GM12892 (cell line): ENCODE data around the gene UBE3D. TPM values are rescaled to one million over a fixed set of nuclear protein-coding genes. Genes with fewer than 3 reads are reported as not detected.

Experiments
- DNase-seq: peaks from one replicate; pipeline ENCODE4 v3.0.0; 2011; ENCODE audit not compliant: insufficient read length
- FAIRE-seq: peaks from 2 replicates; lab custom pipeline; 2011; peaks lifted over from hg19 to GRCh38; lab: Jason Lieb, UNC
- POLR2A ChIP-seq: IDR thresholded peaks from 2 replicates; pipeline ENCODE4 v1.6.1; 2011; ENCODE audit warnings: low read depth, low read length, control low read depth
- POLR2AphosphoS5 ChIP-seq: IDR thresholded peaks from 2 replicates; pipeline ENCODE4 v1.6.1; 2011; ENCODE audit warnings: low read depth, low read length, control low read depth
- TAF1 ChIP-seq: IDR thresholded peaks from 2 replicates; pipeline ENCODE4 v1.6.1; 2011; ENCODE audit warnings: low read depth, mild to moderate bottlenecking, control low read depth, low read length, borderline replicate concordance
- polyA plus RNA-seq: library from polyadenylated mRNA; unstranded; fragments of >200 nt; gene quantifications from one replicate; pipeline ENCODE4 v1.2.1, GENCODE V29; 2012; ENCODE audit warnings: missing spikeins, inconsistent platforms; ENCODE audit not compliant: missing spikeins

The UBE3D gene, protein sequence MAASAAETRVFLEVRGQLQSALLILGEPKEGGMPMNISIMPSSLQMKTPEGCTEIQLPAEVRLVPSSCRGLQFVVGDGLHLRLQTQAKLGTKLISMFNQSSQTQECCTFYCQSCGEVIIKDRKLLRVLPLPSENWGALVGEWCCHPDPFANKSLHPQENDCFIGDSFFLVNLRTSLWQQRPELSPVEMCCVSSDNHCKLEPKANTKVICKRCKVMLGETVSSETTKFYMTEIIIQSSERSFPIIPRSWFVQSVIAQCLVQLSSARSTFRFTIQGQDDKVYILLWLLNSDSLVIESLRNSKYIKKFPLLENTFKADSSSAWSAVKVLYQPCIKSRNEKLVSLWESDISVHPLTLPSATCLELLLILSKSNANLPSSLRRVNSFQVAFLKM
- polyA plus RNA-seq, result 4.5 TPM

DNA sequence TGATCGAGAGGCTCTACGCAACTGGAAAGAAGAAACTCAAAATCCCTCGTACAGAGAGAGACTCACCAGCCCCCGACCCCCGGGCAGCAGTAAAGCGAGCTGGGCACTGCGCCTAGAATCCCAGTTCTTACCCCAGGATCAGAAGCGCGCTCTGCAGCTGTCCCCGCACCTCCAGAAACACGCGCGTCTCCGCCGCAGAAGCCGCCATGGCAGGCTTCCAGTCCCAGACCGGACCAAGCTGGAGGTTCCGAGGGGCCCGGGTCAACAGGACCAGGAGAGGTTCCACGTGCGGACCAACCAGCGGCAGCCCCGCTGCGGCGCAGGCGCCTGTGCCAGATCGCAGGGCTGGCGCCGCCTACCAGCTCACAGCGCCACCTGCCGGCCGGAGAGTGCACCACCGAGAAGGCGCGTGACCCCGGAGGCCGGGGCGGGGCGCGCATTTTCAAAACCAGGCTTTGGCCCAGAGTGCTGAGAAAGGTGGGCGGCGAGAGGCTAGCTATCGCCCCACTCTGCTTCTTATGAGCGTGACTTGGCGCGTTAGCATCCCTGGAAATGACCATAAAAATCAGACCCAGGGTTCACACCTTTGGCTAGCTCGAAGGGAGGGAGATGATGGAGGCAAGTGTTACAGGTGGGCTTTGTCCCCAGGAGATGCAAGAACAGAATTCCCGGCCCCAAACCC lies at the start of gene UBE3D:
Gene UBE3D (minus strand): TSS at position 331 of the 682 bp plus-strand sequence. CDS start 123 bp downstream, at position 208.
- FAIRE-seq, result peak; percentile 96
- DNase-seq, result peak; percentile 75
- no peak for TF ChIP-seq TAF1
- peak; percentile 55; the same call in 1 of the 2 replicates for TF ChIP-seq POLR2AphosphoS5
- peak; percentile 80 for TF ChIP-seq POLR2A

DNA sequence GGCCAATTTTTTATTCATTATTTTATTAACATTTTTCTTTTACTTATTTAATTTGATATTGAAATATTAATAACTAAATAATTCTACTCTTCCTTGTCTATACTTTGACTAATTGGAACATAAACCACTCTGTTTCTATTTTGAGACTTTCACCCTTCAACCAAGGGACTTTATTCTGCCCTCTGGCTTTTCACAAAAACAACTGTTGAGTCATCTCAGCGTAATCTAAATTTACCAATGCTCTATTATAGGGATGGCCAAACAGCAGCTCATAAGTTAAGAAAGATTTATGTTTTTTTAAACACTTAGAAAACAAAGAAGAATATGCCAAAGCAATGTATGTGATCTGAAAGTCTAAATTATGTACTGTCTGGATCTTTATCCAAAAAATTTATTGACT lies 48.5 kb upstream of the UBE3D start:
- TF ChIP-seq POLR2AphosphoS5 (no peak), POLR2A (no peak), TAF1 (no peak)
- DNase-seq (no peak), FAIRE-seq (no peak)

DNA sequence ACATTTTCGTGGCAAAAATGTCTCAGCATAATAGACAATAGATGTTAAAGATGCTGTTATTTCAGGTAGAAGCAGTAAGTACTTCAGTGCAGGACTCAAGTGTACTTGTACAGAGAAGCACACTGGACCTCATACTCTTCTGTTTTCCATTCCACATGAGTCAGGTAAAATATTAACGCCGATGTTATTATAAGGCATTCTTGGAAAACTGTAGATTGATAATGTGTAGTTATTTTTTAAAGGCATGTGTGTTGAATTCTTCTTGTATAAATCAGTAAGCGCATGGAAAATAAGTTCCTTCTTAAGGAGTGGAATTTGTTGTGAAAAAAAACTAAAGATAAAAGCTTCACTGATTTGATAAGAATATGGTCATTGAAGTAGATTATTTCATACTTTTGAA lies 47.6 kb upstream of the UBE3D start:
- TF ChIP-seq TAF1, result no peak
- TF ChIP-seq POLR2A, result no peak
- no peak for TF ChIP-seq POLR2AphosphoS5
- FAIRE-seq (no peak), DNase-seq (no peak)

DNA sequence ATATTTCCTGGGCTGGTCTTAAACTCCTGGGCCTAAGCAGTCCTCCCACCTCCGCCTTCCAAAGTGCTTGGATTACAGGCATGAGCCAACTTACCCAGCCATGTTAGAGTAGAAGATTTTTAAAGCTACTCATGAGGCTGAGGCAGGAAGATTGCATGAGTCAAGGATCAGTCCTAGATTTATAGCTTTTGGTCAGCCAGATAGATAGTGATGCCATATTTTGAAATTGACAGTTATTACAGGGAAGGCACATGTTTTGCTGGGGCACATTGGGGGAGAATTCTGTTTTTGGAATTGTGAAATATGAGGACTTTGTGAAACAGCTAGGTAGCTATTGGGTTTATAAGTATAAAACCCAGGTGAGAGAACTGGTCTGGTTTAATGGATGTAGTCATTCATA lies 42.7 kb upstream of the UBE3D start:
- DNase-seq (no peak), FAIRE-seq (no peak)
- TF ChIP-seq POLR2A, result no peak
- no peak for TF ChIP-seq POLR2AphosphoS5
- TF ChIP-seq TAF1, result no peak

DNA sequence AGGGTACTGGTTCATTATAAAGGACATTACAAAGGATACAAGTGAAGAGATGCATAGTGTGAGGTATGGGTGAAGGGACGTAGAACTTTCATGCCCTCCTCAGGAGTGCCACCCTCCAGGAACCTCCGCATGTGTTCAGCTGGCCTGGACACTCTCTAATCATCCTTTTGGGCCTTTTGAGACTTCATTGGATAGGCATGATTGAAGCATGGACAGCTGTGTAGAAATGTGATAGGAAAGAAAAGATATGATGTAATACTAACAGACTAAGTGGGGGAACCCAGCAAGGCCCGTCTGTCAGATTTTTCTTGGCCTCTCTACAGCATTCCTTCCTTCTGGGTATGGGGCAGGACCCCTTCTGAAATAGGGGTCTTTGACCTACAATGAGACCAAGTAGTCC lies 32.9 kb upstream of the UBE3D start:
- TF ChIP-seq POLR2A (no peak), POLR2AphosphoS5 (no peak), TAF1 (no peak)
- FAIRE-seq (no peak), DNase-seq (no peak)

DNA sequence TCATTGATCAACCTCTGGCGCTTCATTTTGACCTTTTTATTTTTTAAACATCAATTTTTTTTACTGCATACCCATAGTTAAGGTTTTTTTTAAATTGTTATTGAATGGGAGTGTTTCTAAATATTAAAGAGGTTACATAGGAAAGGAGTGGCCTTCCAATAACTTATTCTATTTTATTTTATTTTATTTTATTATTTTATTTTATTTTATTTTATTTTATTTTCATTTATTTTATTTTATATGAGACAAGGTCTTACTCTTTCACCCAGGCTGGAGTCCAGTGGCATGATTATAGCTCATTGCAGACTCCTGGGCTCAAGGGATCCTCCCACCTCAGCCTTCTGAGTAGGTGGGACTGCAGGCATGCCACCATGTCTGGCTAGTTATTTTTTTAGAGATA lies 32.0 kb upstream of the UBE3D start:
- no peak for FAIRE-seq
- no peak for TF ChIP-seq TAF1
- no peak for TF ChIP-seq POLR2A
- no peak for TF ChIP-seq POLR2AphosphoS5
- no peak for DNase-seq

DNA sequence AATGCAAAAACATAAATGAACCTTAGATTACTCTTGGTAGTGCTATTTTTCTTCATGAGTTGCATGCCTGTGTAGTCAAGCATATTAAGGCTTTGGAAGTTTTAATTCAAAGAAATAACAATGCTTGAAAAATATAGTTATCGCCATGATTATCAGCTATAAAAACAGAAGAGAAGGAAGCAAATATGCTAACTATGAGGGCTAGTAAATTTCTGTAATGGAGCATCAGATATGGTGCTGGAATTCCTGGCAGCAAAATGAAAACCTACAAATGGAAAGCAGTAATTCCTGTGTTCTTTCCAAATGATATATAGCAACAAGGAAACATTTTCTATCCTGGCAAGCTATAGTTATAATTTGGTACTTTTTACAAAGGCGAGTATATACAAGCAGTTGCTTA lies 31.6 kb upstream of the UBE3D start:
- DNase-seq (no peak), FAIRE-seq (no peak)
- no peak for TF ChIP-seq POLR2A
- no peak for TF ChIP-seq TAF1
- TF ChIP-seq POLR2AphosphoS5, result no peak

DNA sequence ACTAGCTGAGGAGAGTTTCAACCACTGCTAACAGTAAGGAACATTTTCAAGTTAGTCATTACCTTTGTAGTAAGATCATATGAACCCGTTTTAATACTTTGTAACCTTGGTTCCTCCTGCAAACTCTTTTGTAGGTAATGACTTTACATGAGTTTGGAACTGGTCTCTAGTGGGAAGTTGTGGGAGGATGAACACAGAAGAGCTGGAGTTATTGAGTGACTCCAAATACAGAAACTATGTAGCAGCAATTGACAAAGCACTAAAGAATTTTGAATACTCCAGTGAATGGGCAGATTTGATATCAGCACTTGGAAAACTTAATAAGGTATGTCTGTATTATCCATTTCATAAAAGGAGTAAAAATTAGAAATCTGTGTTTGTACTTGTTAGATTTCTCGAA lies 31.1 kb upstream of the UBE3D start:
- FAIRE-seq (no peak), DNase-seq (no peak)
- TF ChIP-seq POLR2A (no peak), TAF1 (no peak), POLR2AphosphoS5 (no peak)

DNA sequence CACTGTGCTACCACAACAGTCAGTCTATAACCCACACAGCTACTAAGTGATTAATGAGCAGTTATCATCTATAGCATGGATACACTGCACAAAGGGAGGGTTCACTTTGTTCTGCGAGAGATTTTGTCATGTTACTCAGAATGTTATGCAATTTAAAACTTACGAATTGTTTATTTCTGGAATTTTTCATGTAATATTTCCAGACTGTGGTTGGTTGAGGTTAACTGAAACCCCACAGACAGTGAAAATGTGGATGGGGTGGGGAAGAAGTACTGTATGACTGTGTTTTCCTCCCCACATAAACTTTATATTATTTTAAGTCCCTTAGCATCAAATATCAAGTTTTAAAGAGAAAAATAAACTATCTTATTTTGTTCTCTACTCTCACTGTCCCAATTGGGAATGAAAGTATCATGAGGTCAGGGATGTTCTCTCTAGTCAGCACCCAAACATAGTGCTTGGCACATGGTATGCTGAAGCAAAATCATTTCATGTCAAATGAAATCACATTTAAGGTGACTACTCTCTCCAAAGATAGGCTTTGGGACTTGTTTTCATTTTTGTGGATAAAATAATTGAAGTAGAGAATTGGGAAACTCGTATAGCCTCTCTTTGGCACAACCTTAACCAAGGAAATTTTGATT lies 27.2 kb upstream of the UBE3D start:
- FAIRE-seq (no peak), DNase-seq (no peak)
- TF ChIP-seq TAF1, result no peak
- no peak for TF ChIP-seq POLR2A
- TF ChIP-seq POLR2AphosphoS5, result no peak

DNA sequence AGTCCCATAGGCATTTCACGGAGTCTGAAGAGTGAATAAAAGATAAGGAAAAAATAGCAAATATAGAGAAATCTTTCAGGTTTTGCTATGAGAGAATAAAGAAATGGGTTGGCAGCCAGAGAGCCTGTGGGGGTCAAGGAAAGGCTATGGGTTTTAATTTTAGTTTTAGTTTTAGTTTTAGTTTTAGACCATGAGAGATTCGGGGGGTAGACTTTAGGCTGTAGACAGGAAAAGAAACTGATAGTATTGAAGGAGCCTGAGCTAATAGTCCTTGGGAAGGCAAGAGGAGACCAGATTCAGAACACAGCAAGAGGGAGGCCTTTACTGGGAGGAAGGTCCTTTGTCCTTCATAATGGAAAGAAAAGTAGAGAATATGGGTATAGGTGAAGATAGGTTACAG lies 21.1 kb upstream of the UBE3D start:
- TF ChIP-seq POLR2A (0 out of 2 replicates have a peak, but pooled peaks have one; percentile 37), POLR2AphosphoS5 (no peak)
- DNase-seq, result peak; percentile 18
- peak; percentile 56 for FAIRE-seq

DNA sequence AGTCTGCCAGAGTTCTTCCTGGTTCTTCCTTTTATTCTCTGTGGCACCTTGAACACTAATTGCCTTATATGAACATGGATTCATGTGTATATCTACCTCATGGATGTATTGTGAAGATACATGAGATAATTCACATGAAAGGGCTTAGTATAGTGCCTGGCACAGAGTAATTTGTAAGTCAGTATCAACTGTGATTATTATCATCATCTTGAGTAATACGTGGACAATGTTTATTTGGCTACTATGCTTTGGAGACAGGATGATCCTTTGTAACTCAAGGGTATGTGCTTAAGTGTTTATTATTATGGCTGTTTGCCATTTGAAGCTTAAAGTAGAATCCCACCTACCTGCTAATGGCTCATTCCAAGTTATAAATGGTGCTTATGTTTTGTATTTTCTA lies 17.8 kb upstream of the UBE3D start:
- TF ChIP-seq TAF1, result no peak
- no peak for TF ChIP-seq POLR2AphosphoS5
- no peak for TF ChIP-seq POLR2A
- no peak for FAIRE-seq
- DNase-seq, result no peak

DNA sequence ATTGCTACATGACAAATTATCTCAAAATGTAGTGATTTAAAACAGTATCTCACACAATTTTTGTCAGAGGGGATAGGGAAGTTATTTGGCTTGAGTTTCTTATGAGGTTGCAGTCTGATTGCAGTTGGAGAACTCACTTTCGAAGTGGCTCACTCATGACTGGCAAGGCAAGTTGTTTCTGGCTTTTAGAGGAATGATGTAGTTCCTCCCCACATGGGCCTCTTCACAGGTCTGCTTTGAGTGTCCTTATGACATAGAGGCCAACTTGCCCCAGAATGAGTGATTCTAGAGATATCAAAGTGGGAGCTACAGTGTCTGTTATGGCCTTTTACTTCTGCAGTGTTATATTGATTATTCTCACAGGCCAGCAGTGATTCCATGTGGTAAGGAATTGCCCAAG lies 8.0 kb upstream of the UBE3D start:
- FAIRE-seq (no peak), DNase-seq (no peak)
- no peak for TF ChIP-seq POLR2AphosphoS5
- TF ChIP-seq POLR2A, result no peak
- no peak for TF ChIP-seq TAF1
